DND-41 (cell line): Measurements from ENCODE around the gene CNBP.
"Not testable (repeated sequence)": the region's sequence is repeated elsewhere in the genome, so short reads cannot be mapped to it uniquely, and the experiment has no call there.

Experiments used
- ATAC-seq: fragments of 200-7000 bp; cut with Tn5 transposase; 3 replicates; pipeline ENCODE4 v1.9.1; 2021; ENCODE audit warnings: low read depth; ENCODE audit not compliant: insufficient read depth
- DNase-seq: peaks from one replicate; pipeline ENCODE4 v3.0.0-alpha.2; 2020
- H2AFZ ChIP-seq: 2 replicates; pipeline ENCODE4 v1.6.0; 2012; ENCODE audit warnings: low read depth, low read length
- H3K27ac ChIP-seq: 2 replicates; pipeline ENCODE4 v1.5.1; 2012; ENCODE audit warnings: low read length, inconsistent platforms
- H3K27me3 ChIP-seq: fragments of 200-600 bp; sonication (generic); 2 replicates; pipeline ENCODE4 v1.6.0; 2012; ENCODE audit warnings: low read length, mild to moderate bottlenecking, inconsistent platforms; ENCODE audit not compliant: insufficient read depth, poor library complexity
- H3K36me3 ChIP-seq: 2 replicates; pipeline ENCODE4 v1.5.1; 2012; ENCODE audit warnings: low read length, inconsistent platforms; ENCODE audit not compliant: insufficient read depth
- H3K4me1 ChIP-seq: 2 replicates; pipeline ENCODE4 v1.5.1; 2012; ENCODE audit warnings: mild to moderate bottlenecking, low read length; ENCODE audit not compliant: insufficient read depth
- H3K4me2 ChIP-seq: 2 replicates; pipeline ENCODE4 v1.6.0; 2012; ENCODE audit warnings: mild to moderate bottlenecking, moderate library complexity, low read length, inconsistent platforms; ENCODE audit not compliant: insufficient read depth
- H3K4me3 ChIP-seq, 2 experiments: fragments of 200-600 bp in 1 of 2; shearing (Covaris generic) in 1 of 2; 2 replicates each; pipeline ENCODE4 v1.5.1; 2012 to 2016; ENCODE audit warnings: inconsistent platforms in 2 of 2, low read length in 2 of 2, mild to moderate bottlenecking in 2 of 2, low read depth in 1 of 2, moderate library complexity in 1 of 2
- H3K79me2 ChIP-seq: 2 replicates; pipeline ENCODE4 v1.6.0; 2012; ENCODE audit warnings: low read length, inconsistent platforms; ENCODE audit not compliant: insufficient read depth
- H3K9ac ChIP-seq: 2 replicates; pipeline ENCODE4 v1.6.0; 2012; ENCODE audit warnings: low read depth, mild to moderate bottlenecking, inconsistent platforms, low read length, moderate library complexity
- H3K9me3 ChIP-seq: 2 replicates; pipeline ENCODE4 v1.5.1; 2012; ENCODE audit warnings: low read length, moderate library complexity, mild to moderate bottlenecking, inconsistent platforms; ENCODE audit not compliant: insufficient read depth, severe bottlenecking
- H4K20me1 ChIP-seq: 2 replicates; pipeline ENCODE4 v1.6.0; 2012; ENCODE audit warnings: low read length; ENCODE audit not compliant: insufficient read depth
- EZH2 ChIP-seq: IDR thresholded peaks from 3 replicates; pipeline ENCODE4 v1.6.1; 2012; ENCODE audit warnings: borderline replicate concordance, low read depth, mild to moderate bottlenecking, moderate library complexity, low read length, inconsistent platforms; ENCODE audit not compliant: severe bottlenecking
- TF ChIP-seq, protein P1 (sequence below): IDR thresholded peaks from 2 replicates; pipeline ENCODE4 v1.5.1; 2012; ENCODE audit warnings: borderline replicate concordance, low read length, moderate library complexity, mild to moderate bottlenecking; ENCODE audit not compliant: poor library complexity, severe bottlenecking; ENCODE audit errors: extremely low read depth

Gene CNBP

DNA sequence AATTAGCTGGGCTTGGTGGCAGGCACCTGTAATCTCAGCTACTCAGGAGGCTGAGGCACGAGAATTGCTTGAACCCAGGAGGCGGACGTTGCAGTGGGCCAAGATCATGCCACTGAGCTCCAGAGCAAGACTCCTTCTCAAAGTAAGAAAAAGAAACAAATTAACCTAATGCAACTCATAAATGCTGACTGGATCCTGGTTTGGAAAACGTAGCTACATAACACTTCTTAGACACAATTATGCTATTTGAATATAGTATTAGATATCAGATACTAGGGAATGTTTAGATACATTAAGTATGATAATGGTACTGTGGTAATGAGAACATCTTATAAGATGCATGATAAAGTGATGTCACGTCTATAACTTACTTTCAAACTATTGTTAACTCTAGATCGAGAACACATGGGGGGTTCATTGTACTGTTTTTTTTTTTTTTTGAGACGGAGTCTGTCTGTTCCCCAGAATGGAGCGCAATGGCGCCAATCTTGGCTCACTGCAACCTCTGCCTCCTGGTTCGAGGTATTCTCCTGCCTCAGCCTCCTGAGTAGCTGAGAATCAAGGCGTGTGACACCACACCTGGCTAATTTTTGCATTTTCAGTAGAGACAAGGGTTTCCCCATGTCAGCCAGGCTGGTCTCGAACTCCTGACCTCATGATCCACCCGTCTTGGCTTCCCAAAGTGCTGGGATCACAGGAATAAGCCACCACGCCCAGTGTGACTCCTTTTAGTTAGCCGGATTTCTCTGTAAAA is 16.9 kb downstream of the CNBP start:
- no peak overlapping the region for H3K9ac ChIP-seq
- ATAC-seq = no peak

GRCh38 chr3:129165594-129165993 is 18.1 kb downstream of the CNBP start:
- H3K4me3 ChIP-seq, H3K27ac ChIP-seq, H4K20me1 ChIP-seq, H3K9ac ChIP-seq, H3K27me3 ChIP-seq, DNase-seq, H2AFZ ChIP-seq, ATAC-seq, H3K9me3 ChIP-seq, H3K4me2 ChIP-seq: not testable (repeated sequence)
- peaks cover 19% of the 10 kb centered on the region for H3K4me1 ChIP-seq
- peaks cover 31% of the 10 kb centered on the region for H3K79me2 ChIP-seq
- H3K36me3 ChIP-seq = peaks cover 42% of the 10 kb centered on the region

More for the DNA sequence above, 16.9 kb downstream of the CNBP start:
- H3K27ac ChIP-seq = no peak overlapping the region
- H4K20me1 ChIP-seq = peaks cover 19% of the 10 kb centered on the region; the same call in 1 of the 2 replicates
- no peaks in the 10 kb centered on the region for H3K27me3 ChIP-seq
- H3K79me2 ChIP-seq = peaks cover 40% of the 10 kb centered on the region
- no peak overlapping the region for H3K4me3 ChIP-seq
- no peak overlapping the region for H2AFZ ChIP-seq
- no peaks in the 10 kb centered on the region for H3K9me3 ChIP-seq
- H3K4me1 ChIP-seq = peaks cover 19% of the 10 kb centered on the region
- peaks cover 53% of the 10 kb centered on the region for H3K36me3 ChIP-seq
- no peak overlapping the region for H3K4me2 ChIP-seq
- DNase-seq = no peak
- TF ChIP-seq, protein P1, sequence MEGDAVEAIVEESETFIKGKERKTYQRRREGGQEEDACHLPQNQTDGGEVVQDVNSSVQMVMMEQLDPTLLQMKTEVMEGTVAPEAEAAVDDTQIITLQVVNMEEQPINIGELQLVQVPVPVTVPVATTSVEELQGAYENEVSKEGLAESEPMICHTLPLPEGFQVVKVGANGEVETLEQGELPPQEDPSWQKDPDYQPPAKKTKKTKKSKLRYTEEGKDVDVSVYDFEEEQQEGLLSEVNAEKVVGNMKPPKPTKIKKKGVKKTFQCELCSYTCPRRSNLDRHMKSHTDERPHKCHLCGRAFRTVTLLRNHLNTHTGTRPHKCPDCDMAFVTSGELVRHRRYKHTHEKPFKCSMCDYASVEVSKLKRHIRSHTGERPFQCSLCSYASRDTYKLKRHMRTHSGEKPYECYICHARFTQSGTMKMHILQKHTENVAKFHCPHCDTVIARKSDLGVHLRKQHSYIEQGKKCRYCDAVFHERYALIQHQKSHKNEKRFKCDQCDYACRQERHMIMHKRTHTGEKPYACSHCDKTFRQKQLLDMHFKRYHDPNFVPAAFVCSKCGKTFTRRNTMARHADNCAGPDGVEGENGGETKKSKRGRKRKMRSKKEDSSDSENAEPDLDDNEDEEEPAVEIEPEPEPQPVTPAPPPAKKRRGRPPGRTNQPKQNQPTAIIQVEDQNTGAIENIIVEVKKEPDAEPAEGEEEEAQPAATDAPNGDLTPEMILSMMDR = no peak
- no peak for TF ChIP-seq EZH2

- no peaks in the 10 kb centered on the region for H3K9me3 ChIP-seq
- H3K4me1 ChIP-seq = peaks cover 26% of the 10 kb centered on the region
- H3K79me2 ChIP-seq = peaks cover 31% of the 10 kb centered on the region
- TF ChIP-seq EZH2 = no peak
- TF ChIP-seq, protein P1 = no peak
- DNase-seq = no peak
- H3K36me3 ChIP-seq = peaks cover 31% of the 10 kb centered on the region
- H3K4me3 ChIP-seq = no peak overlapping the region
- no peak overlapping the region for H2AFZ ChIP-seq
- H3K27me3 ChIP-seq = no peaks in the 10 kb centered on the region
- no peak overlapping the region for H3K27ac ChIP-seq
- no peak for ATAC-seq
- no peak overlapping the region for H3K9ac ChIP-seq
- no peak overlapping the region for H3K4me2 ChIP-seq
- no peaks in the 10 kb centered on the region; the same call in 1 of the 2 replicates for H4K20me1 ChIP-seq
Measured at GRCh38 chr3:129164500-129164899, 19.2 kb downstream of the CNBP start.
